Stimulated activated naive CD8-positive, alpha-beta T cell treated with anti-CD3 and anti-CD28 coated beads, Interleukin-15, Interleukin-2, amounts not matched to agents 100 ng/mL and 50 ng/mL, for 24 hours (primary cell): Measurements from ENCODE around the gene FAM114A1.

Experiments used
- H3K27ac Mint-ChIP-seq: one replicate; pipeline ENCODE4 v1.8.0; 2021; ENCODE audit warnings: mild to moderate bottlenecking, mixed read lengths
- H3K27me3 Mint-ChIP-seq: one replicate; pipeline ENCODE4 v1.8.0; 2021; ENCODE audit warnings: mixed read lengths
- H3K36me3 Mint-ChIP-seq: one replicate; pipeline ENCODE4 v1.8.0; 2021; ENCODE audit warnings: low read depth, mixed read lengths
- H3K4me1 Mint-ChIP-seq: one replicate; pipeline ENCODE4 v1.8.0; 2021; ENCODE audit warnings: low read depth, mixed read lengths
- H3K4me3 Mint-ChIP-seq: one replicate; pipeline ENCODE4 v1.8.0; 2021; ENCODE audit warnings: mild to moderate bottlenecking, mixed read lengths
- H3K9me3 Mint-ChIP-seq: one replicate; pipeline ENCODE4 v1.8.0; 2021; ENCODE audit warnings: mixed read lengths

FAM114A1 gene

DNA sequence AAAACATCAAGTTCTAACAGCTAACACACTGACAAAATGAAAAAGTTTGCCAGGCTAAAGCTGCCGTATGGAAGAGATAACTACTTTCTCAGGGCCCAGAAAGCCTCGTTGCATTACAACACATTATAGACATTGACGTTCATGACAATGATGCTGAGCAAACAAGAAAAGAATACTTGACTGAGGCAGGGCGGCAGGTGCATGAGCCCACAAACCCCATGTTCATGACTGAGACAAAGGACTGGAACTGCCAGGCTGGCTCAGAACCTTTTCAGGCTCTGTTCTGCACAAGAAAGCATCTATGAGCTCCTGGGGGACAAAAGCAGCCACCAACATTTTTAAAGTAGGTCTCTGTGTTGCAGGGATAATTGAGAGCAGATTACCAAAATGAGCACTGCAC lies 24.6 kb upstream of the FAM114A1 start:
- Mint-ChIP-seq H3K27ac (no peak overlapping the region), H3K36me3 (peaks cover 5% of the 10 kb centered on the region), H3K4me3 (no peak overlapping the region), H3K4me1 (peaks cover 7% of the 10 kb centered on the region), H3K27me3 (no peaks in the 10 kb centered on the region), H3K9me3 (peaks cover 6% of the 10 kb centered on the region)

- H3K27ac Mint-ChIP-seq, result no peak overlapping the region
- peaks cover under 1% of the 10 kb centered on the region for H3K4me1 Mint-ChIP-seq
- peaks cover 10% of the 10 kb centered on the region for H3K36me3 Mint-ChIP-seq
- H3K27me3 Mint-ChIP-seq, result no peaks in the 10 kb centered on the region
- H3K9me3 Mint-ChIP-seq, result peaks cover 12% of the 10 kb centered on the region
- no peak overlapping the region for H3K4me3 Mint-ChIP-seq
Measured at GRCh38 chr4:38846015-38846414, 21.6 kb upstream of the FAM114A1 start.

DNA sequence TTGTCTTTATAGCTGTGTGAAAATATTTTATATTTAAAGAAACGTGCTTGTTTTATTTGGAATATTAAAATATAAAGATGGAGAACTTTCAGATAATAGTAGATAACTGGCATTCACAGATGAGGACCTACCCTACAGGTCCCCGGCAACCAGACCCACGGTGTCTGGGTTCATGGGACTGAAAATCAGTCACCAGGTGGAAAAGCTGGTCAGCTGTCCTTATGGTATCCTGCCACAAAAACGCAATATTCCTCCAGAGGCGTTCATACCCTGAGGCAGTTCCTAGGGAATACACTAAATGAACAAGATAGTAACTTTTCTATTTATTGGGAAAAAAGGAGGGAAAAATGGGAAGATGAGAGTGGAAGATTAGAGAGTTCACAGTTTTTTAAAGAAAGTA lies 12.1 kb upstream of the FAM114A1 start:
- H3K27me3 Mint-ChIP-seq, result no peaks in the 10 kb centered on the region
- H3K27ac Mint-ChIP-seq, result peak overlapping the region; percentile 86
- H3K4me1 Mint-ChIP-seq, result peaks cover 44% of the 10 kb centered on the region
- H3K4me3 Mint-ChIP-seq, result peak overlapping the region; percentile 85
- H3K36me3 Mint-ChIP-seq, result no peaks in the 10 kb centered on the region
- no peaks in the 10 kb centered on the region for H3K9me3 Mint-ChIP-seq

DNA sequence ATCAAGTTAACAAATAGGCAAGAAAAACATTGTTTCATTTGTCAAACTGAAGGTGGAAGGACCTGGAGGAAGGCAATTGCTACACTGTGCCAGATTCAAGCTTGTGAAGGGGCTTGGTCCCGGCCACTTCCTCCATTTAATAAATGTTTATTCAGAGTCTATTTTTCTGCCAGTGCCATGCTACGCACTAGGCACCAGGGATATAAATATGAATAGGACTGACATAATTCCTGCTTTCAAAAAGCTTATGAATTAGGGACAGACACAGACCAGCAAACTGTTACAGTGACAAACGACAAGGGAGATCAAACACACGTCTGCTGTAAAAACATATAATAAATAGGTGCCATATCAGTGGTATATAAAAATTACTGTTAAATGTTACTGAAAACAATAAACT lies 11.6 kb upstream of the FAM114A1 start:
- peak overlapping the region; percentile 85 for H3K4me3 Mint-ChIP-seq
- H3K36me3 Mint-ChIP-seq, result no peaks in the 10 kb centered on the region
- H3K4me1 Mint-ChIP-seq, result peaks cover 45% of the 10 kb centered on the region
- peak overlapping the region; percentile 86 for H3K27ac Mint-ChIP-seq
- H3K9me3 Mint-ChIP-seq, result no peaks in the 10 kb centered on the region
- no peaks in the 10 kb centered on the region for H3K27me3 Mint-ChIP-seq

- Mint-ChIP-seq H3K9me3 (no peaks in the 10 kb centered on the region), H3K4me3 (peak within 1 kb of the TSS; percentile 85), H3K27ac (peak within 1 kb of the TSS; percentile 86), H3K36me3 (no peaks in the 10 kb centered on the region), H3K27me3 (no peaks in the 10 kb centered on the region), H3K4me1 (peaks cover 45% of the 10 kb centered on the region)
Measured at GRCh38 chr4:38856524-38857337, 10.9 kb upstream of the FAM114A1 start, which contains the start of gene TLR6. Gene TLR6 (minus strand): TSS chr4:38856817. CDS start chr4:38829473, 27,344 bp downstream.

DNA sequence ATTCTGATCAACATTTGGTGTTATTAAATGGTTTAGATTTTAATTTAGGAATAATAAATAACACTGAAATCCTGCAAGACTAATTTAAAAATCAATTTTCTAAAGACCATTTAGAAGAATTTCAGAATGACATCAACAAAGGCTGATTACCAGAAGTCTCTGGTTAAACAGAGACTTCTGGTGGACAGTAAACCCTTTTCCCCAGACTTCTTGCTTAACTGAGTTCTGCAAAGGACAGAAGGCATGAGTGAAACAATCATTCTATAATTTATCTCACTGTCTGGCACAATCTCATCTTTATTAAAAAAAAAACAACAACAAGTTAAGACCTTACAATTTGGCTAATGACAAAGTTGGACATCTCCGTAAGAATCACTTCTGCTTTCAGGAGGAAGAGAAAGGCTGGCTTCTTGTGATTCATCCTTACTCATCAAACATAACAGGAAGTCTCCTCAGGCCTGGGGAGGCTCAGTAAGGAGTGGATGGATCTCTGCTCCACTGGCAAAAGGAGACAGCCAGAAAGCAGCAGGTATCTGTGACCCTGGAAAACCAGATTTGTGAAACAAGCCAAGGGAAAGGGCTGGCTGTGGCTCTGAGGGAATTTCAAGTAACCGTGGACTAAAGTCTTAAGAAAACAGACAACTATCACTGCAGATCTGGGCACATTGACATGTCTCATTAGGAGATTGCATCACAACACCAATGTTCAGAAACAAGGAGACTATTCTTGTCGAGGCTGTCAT lies 10.1 kb upstream of the FAM114A1 start:
- Mint-ChIP-seq H3K4me3 (peak overlapping the region; percentile 85), H3K27ac (peak overlapping the region; percentile 86), H3K9me3 (no peaks in the 10 kb centered on the region), H3K36me3 (no peaks in the 10 kb centered on the region), H3K27me3 (no peaks in the 10 kb centered on the region), H3K4me1 (peaks cover 48% of the 10 kb centered on the region)

- peak overlapping the region; percentile 86 for H3K27ac Mint-ChIP-seq
- peak overlapping the region; percentile 85 for H3K4me3 Mint-ChIP-seq
- no peaks in the 10 kb centered on the region for H3K9me3 Mint-ChIP-seq
- H3K27me3 Mint-ChIP-seq, result peaks cover 4% of the 10 kb centered on the region
- no peaks in the 10 kb centered on the region for H3K36me3 Mint-ChIP-seq
- H3K4me1 Mint-ChIP-seq, result peaks cover 48% of the 10 kb centered on the region
Measured at GRCh38 chr4:38858097-38858420, 9.5 kb upstream of the FAM114A1 start.

- Mint-ChIP-seq H3K9me3 (no peaks in the 10 kb centered on the region), H3K4me3 (no peak overlapping the region), H3K27ac (no peak overlapping the region), H3K4me1 (peaks cover 48% of the 10 kb centered on the region), H3K36me3 (no peaks in the 10 kb centered on the region), H3K27me3 (peaks cover 13% of the 10 kb centered on the region)
Measured at GRCh38 chr4:38859501-38859900, 8.1 kb upstream of the FAM114A1 start.

DNA sequence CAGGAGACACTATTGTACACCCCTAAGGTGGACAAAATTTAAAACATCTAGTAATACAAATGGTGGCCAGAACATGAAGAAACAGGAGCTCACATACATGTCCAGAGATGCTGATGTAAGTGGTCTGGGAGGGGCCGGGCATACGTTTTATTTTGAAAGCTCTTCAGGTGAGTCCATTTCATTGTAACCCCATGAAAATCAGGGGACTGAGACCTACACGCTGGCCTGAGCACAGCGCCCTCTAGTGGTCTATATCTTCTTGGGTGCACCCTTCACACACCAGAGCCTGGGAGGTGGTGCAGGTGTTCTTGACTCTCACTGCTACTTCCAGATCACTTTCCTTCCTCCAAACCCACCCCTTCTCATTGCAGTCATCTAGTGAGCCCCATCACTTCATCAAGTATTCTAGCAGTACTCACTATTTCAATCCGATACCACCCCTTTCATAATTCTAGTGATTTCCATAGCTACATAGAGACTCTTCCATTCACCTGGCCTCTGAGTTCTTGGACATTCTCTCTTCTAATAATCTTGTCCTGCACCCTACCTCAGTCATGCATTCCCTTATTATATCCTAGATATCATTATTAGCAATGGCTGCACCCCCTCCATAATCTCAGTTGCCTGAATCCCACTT lies 6.7 kb upstream of the FAM114A1 start:
- no peaks in the 10 kb centered on the region for H3K9me3 Mint-ChIP-seq
- no peaks in the 10 kb centered on the region for H3K36me3 Mint-ChIP-seq
- H3K4me3 Mint-ChIP-seq, result no peak overlapping the region
- H3K27ac Mint-ChIP-seq, result no peak overlapping the region
- H3K27me3 Mint-ChIP-seq, result peaks cover 16% of the 10 kb centered on the region
- peaks cover 50% of the 10 kb centered on the region for H3K4me1 Mint-ChIP-seq

GRCh38 chr4:38861791-38862190 lies 5.8 kb upstream of the FAM114A1 start:
- H3K36me3 Mint-ChIP-seq, result no peaks in the 10 kb centered on the region
- no peak overlapping the region for H3K27ac Mint-ChIP-seq
- H3K4me1 Mint-ChIP-seq, result peaks cover 42% of the 10 kb centered on the region
- H3K9me3 Mint-ChIP-seq, result no peaks in the 10 kb centered on the region
- peaks cover 16% of the 10 kb centered on the region for H3K27me3 Mint-ChIP-seq
- H3K4me3 Mint-ChIP-seq, result no peak overlapping the region

- no peak overlapping the region for H3K4me3 Mint-ChIP-seq
- H3K27me3 Mint-ChIP-seq, result peaks cover 26% of the 10 kb centered on the region
- peaks cover 17% of the 10 kb centered on the region for H3K4me1 Mint-ChIP-seq
Measured at GRCh38 chr4:38865445-38865844, 2.2 kb upstream of the FAM114A1 start.

DNA sequence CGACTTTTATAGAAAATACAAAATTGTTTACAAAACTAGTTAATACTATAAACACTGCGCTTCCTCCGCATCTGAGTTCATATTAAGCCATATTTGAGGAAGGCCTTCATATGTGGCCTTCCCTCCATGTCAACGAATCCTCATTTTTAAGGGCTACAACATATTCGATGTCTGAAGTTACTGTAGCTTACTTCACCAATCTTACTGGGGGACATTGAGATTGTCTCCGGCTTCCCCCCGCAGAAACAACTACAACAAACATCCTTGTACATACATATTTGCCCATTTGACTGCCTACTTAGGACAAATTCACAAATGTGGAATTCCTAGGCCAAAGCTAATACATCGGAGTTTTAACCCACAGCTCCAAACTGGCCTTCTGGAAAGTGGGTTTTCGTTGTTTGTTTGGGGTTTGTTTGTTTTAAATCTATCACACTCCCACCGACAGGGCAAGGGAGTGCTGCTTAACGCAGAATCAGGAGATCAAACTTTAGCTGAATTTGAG lies 581 bp upstream of the FAM114A1 start:
- Mint-ChIP-seq H3K27me3 (peaks cover 26% of the 10 kb centered on the region), H3K9me3 (no peaks in the 10 kb centered on the region), H3K4me1 (peaks cover 8% of the 10 kb centered on the region), H3K27ac (no peak overlapping the region), H3K36me3 (no peaks in the 10 kb centered on the region), H3K4me3 (peak overlapping the region; percentile 77)

More at GRCh38 chr4:38865445-38865844, 2.2 kb upstream of the FAM114A1 start:
- Mint-ChIP-seq H3K36me3 (no peaks in the 10 kb centered on the region), H3K9me3 (no peaks in the 10 kb centered on the region), H3K27ac (no peak overlapping the region)

DNA sequence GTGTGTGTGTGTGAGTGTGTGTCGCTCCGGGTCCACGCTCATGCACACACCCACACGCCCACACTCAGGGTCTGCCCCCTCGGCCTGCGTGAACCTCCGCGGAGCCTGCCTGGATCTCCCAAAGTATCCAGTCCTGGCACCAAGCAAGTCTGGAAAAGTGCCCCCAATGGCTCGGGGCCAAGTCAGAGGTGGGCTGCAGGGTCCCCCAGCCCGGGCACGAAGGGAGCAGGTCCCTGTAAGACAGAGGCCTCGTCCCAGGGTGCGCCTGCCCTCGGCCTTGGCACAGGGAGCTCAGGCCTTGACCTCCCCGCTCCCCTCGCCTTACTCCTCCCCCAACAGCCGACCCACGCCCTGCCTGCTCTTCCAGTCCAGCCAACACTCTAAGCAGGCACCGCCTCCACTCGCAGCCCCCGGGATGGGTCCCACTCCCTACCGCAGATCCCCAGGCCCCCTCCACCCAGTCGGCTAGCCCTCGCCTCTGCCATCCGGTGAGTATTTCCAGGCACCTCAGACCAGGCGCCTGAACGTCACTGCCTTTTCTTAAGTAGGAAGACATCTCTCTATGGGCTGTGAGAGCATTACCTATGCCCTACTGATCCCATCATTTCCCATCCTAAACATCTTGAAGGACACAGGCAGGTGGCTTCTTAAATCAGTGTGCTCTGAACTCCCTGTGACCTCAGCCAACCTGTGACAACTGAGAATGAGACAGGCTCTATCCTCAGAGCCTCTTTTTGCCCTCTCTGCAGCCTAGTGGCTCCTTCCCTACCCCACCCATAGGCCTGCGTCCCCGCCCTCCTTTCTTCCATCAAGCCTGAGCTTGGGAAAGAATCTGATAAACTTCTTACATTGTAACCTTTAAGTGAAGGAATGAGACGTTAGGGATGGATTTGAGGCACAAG lies 704 bp downstream of the FAM114A1 start:
- peaks cover 8% of the 10 kb centered on the region for H3K4me1 Mint-ChIP-seq
- H3K36me3 Mint-ChIP-seq, result no peaks in the 10 kb centered on the region
- peak overlapping the region; percentile 58 for H3K4me3 Mint-ChIP-seq
- H3K9me3 Mint-ChIP-seq, result no peaks in the 10 kb centered on the region
- H3K27ac Mint-ChIP-seq, result no peak overlapping the region
- H3K27me3 Mint-ChIP-seq, result peaks cover 20% of the 10 kb centered on the region

GRCh38 chr4:38869511-38869910 lies 1.9 kb downstream of the FAM114A1 start:
- H3K27me3 Mint-ChIP-seq, result peaks cover 13% of the 10 kb centered on the region
- no peaks in the 10 kb centered on the region for H3K9me3 Mint-ChIP-seq
- H3K36me3 Mint-ChIP-seq, result no peaks in the 10 kb centered on the region
- no peak overlapping the region for H3K4me3 Mint-ChIP-seq
- peaks cover 8% of the 10 kb centered on the region for H3K4me1 Mint-ChIP-seq
- H3K27ac Mint-ChIP-seq, result no peak overlapping the region
